GM12865 (cell line): ENCODE data around the gene LHPP.

Experiments used
- DNase-seq: peaks from one replicate; pipeline ENCODE4 v3.0.0; 2010; ENCODE audit warnings: low read depth
- H3K4me3 ChIP-seq: 2 replicates; pipeline ENCODE4 v1.5.1; 2011; ENCODE audit warnings: mild to moderate bottlenecking, low read depth, low read length, control low read depth
- CTCF ChIP-seq: IDR thresholded peaks from 2 replicates; pipeline ENCODE4 v1.5.1; 2011; ENCODE audit warnings: low read length, control low read depth, low read depth, inconsistent platforms; ENCODE audit not compliant: insufficient read depth; ENCODE audit errors: missing control alignments

Gene LHPP

GRCh38 chr10:124480860-124481259 is 19.2 kb downstream of the LHPP start:
- no peak for DNase-seq
- H3K4me3 ChIP-seq, result no peak overlapping the region
- no peak for TF ChIP-seq CTCF

GRCh38 chr10:124481717-124482116 is 20.1 kb downstream of the LHPP start:
- no peak for DNase-seq
- no peak overlapping the region for H3K4me3 ChIP-seq
- TF ChIP-seq CTCF, result no peak

- no peak overlapping the region for H3K4me3 ChIP-seq
- no peak for DNase-seq
- TF ChIP-seq CTCF, result no peak
Measured at GRCh38 chr10:124482236-124482800, 20.7 kb downstream of the LHPP start.

- no peak for DNase-seq
- H3K4me3 ChIP-seq, result no peak overlapping the region
- no peak for TF ChIP-seq CTCF
Measured at GRCh38 chr10:124482876-124483275, 21.3 kb downstream of the LHPP start.

GRCh38 chr10:124484031-124484430 is 22.4 kb downstream of the LHPP start:
- no peak overlapping the region for H3K4me3 ChIP-seq
- TF ChIP-seq CTCF, result no peak
- no peak for DNase-seq

- no peak overlapping the region for H3K4me3 ChIP-seq
- no peak for TF ChIP-seq CTCF
- no peak for DNase-seq
Measured at GRCh38 chr10:124484661-124485060, 23.0 kb downstream of the LHPP start.

GRCh38 chr10:124486635-124487034 is 25.0 kb downstream of the LHPP start:
- DNase-seq, result no peak
- no peak overlapping the region for H3K4me3 ChIP-seq
- TF ChIP-seq CTCF, result no peak
